ENCODE data around the gene GPI. TPM values are rescaled to one million over a fixed set of nuclear protein-coding genes. Genes with fewer than 3 reads are reported as not detected.

GPI gene
- total and polyA plus RNA-seq, 2 donors (not counting 1 experiment from before 2014, with no cell fraction given) = 112 to 173 TPM

DNA sequence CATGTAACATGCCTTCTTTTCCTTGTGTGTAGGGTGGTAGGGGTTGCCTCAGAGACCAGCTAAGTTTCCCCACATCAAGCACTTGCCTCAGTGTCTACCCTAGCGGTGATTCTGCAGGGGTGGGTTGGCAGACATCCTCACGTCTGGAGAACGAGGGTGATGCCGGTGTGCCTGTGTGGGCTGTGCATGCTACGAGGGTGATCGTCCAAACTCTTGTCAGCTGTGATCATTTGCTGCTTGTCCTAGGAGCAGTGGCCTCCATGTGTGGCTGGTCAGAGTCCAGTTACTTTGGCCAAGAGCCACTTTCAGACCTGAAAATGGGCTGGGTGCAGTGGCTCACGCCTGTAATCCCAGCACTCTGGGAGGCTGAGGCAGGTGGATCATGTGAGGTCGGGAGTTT, 5.1 kb downstream of the GPI start:
- Histone ChIP-seq H3K4me3 (replicated peaks in 1 of 4; ENCODE audit: control extremely low read depth in 1 of 4, insufficient read depth in 1 of 4, low read depth in 3 of 4, low read length in 4 of 4) (no peak overlapping the region), H3K36me3 (ENCODE audit: control insufficient read depth, insufficient read depth, low read length) (peaks cover 16% of the 10 kb centered on the region), H3K79me2 (ENCODE audit: control insufficient read depth, insufficient read depth, low read length) (peaks cover 28% of the 10 kb centered on the region), H3K9me3 (ENCODE audit: control insufficient read depth, insufficient read depth, low read depth, low read length) (no peaks in the 10 kb centered on the region), H3K4me2 (ENCODE audit: extremely low read depth, insufficient read depth, low read length) (no peak overlapping the region), H4K20me1 (ENCODE audit: control insufficient read depth, extremely low read depth, insufficient read depth, low read length) (no peaks in the 10 kb centered on the region), H3K27ac (ENCODE audit: insufficient read depth, low read length) (no peak overlapping the region), H3K4me1 (ENCODE audit: control insufficient read depth, extremely low read depth, insufficient read depth, low read length) (peaks cover 10% of the 10 kb centered on the region), H3K9ac (ENCODE audit: insufficient read depth, low read length) (no peak overlapping the region), H2AFZ (ENCODE audit: low read length) (no peak overlapping the region), H3K27me3 (ENCODE audit: control insufficient read depth, insufficient read depth, low read length) (no peaks in the 10 kb centered on the region)
- TF ChIP-seq CTCF (conservative IDR thresholded peaks at IDR 0.05 in 1 of 2, IDR thresholded peaks at IDR 0.05 in 1 of 2; ENCODE audit: low read depth in 1 of 2, low read length in 2 of 2) (no peak), EZH2 (IDR thresholded peaks at IDR 0.05; ENCODE audit: low read length, missing control alignments) (no peak)
- DNase-seq (ENCODE audit: low read depth in 2 of 2) = no peak

- H3K79me2 ChIP-seq (ENCODE audit: control insufficient read depth, insufficient read depth, low read length) = peaks cover 21% of the 10 kb centered on the region
- H3K4me3 ChIP-seq (replicated peaks in 1 of 4; ENCODE audit: control extremely low read depth in 1 of 4, insufficient read depth in 1 of 4, low read depth in 3 of 4, low read length in 4 of 4) = no peak overlapping the region
- no peak for DNase-seq (ENCODE audit: low read depth in 2 of 2)
- H3K4me1 ChIP-seq (ENCODE audit: control insufficient read depth, extremely low read depth, insufficient read depth, low read length) = peaks cover 10% of the 10 kb centered on the region
- H3K4me2 ChIP-seq (ENCODE audit: extremely low read depth, insufficient read depth, low read length) = no peak overlapping the region
- H3K9me3 ChIP-seq (ENCODE audit: control insufficient read depth, insufficient read depth, low read depth, low read length) = no peaks in the 10 kb centered on the region
- H3K9ac ChIP-seq (ENCODE audit: insufficient read depth, low read length) = no peak overlapping the region
- H4K20me1 ChIP-seq (ENCODE audit: control insufficient read depth, extremely low read depth, insufficient read depth, low read length) = no peaks in the 10 kb centered on the region
- H2AFZ ChIP-seq (ENCODE audit: low read length) = no peak overlapping the region
- TF ChIP-seq EZH2 (IDR thresholded peaks at IDR 0.05; ENCODE audit: low read length, missing control alignments) (no peak), CTCF (conservative IDR thresholded peaks at IDR 0.05 in 1 of 2, IDR thresholded peaks at IDR 0.05 in 1 of 2; ENCODE audit: low read depth in 1 of 2, low read length in 2 of 2) (no peak)
- H3K27ac ChIP-seq (ENCODE audit: insufficient read depth, low read length) = no peak overlapping the region
- H3K36me3 ChIP-seq (ENCODE audit: control insufficient read depth, insufficient read depth, low read length) = peaks cover 19% of the 10 kb centered on the region
- no peaks in the 10 kb centered on the region for H3K27me3 ChIP-seq (ENCODE audit: control insufficient read depth, insufficient read depth, low read length)
Observed at GRCh38 chr19:34370983-34371382, 6.0 kb downstream of the GPI start.

DNA sequence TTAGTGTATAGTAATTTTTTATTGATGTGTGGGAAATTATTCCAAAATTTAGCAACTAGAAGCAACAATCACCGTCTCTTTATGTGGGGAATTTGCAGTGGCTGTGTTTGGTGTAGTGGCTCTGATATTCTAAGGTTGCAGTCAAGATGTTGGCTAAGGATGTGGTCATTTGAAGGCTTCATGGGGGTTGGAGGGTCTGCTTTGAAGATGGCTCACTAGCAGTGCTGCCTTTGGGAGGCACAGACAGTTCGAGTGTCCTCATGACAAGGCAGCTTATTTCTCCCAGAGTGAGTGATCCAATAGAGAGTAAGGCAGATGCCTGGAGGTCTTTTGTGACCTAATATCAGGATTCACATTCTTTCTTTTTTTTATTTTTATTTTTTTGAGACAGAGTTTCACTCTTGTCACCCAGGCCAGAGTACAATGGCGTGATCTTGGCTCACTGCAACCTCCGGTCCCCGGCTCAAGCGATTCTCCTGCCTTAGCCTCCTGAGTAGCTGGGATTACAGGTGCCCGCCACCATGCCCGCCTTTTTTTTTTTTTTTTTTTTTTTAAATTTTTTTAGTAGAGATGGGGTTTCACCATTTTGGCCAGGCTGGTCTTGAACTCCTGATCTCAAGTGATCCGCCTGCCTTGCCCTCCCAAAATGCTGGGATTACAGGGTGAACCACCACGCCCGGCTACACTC, 8.7 kb downstream of the GPI start:
- H3K79me2 ChIP-seq (ENCODE audit: control insufficient read depth, insufficient read depth, low read length) = peaks cover 4% of the 10 kb centered on the region
- H3K9ac ChIP-seq (ENCODE audit: insufficient read depth, low read length) = no peak overlapping the region
- no peaks in the 10 kb centered on the region for H4K20me1 ChIP-seq (ENCODE audit: control insufficient read depth, extremely low read depth, insufficient read depth, low read length)
- TF ChIP-seq CTCF (conservative IDR thresholded peaks at IDR 0.05 in 1 of 2, IDR thresholded peaks at IDR 0.05 in 1 of 2; ENCODE audit: low read depth in 1 of 2, low read length in 2 of 2) (no peak), EZH2 (IDR thresholded peaks at IDR 0.05; ENCODE audit: low read length, missing control alignments) (no peak)
- peaks cover 26% of the 10 kb centered on the region for H3K36me3 ChIP-seq (ENCODE audit: control insufficient read depth, insufficient read depth, low read length)
- no peak overlapping the region for H3K27ac ChIP-seq (ENCODE audit: insufficient read depth, low read length)
- H3K4me1 ChIP-seq (ENCODE audit: control insufficient read depth, extremely low read depth, insufficient read depth, low read length) = no peaks in the 10 kb centered on the region
- H2AFZ ChIP-seq (ENCODE audit: low read length) = no peak overlapping the region
- DNase-seq (ENCODE audit: low read depth in 2 of 2) = no peak
- no peak overlapping the region for H3K4me2 ChIP-seq (ENCODE audit: extremely low read depth, insufficient read depth, low read length)
- no peaks in the 10 kb centered on the region for H3K27me3 ChIP-seq (ENCODE audit: control insufficient read depth, insufficient read depth, low read length)
- H3K4me3 ChIP-seq (replicated peaks in 1 of 4; ENCODE audit: control extremely low read depth in 1 of 4, insufficient read depth in 1 of 4, low read depth in 3 of 4, low read length in 4 of 4) = no peak overlapping the region
- H3K9me3 ChIP-seq (ENCODE audit: control insufficient read depth, insufficient read depth, low read depth, low read length) = no peaks in the 10 kb centered on the region

Measured in fibroblast of lung (primary cell).